ENCODE results near the gene TP53RK. TPM values are rescaled to one million over a fixed set of nuclear protein-coding genes. Genes with fewer than 3 reads are reported as not detected.
"Not testable (repeated sequence)": the region's sequence is repeated elsewhere in the genome, so short reads cannot be mapped to it uniquely, and the experiment has no call there.

Gene TP53RK
- polyA plus RNA-seq, 2 donors: 8.0 to 9.9 TPM

- WGBS, 2 donors: 77 to 86% methylated on average over 5 of the region's 5 CpGs
- peaks cover 0 to 3% of the 10 kb centered on the region in 2 donors for H3K36me3 ChIP-seq (ENCODE audit: control insufficient read depth in 2 of 2, insufficient read depth in 2 of 2, low read length in 1 of 2)
- H3K27me3 ChIP-seq (ENCODE audit: control insufficient read depth in 1 of 2, insufficient read depth in 2 of 2, low read length in 2 of 2): no peaks in the 10 kb centered on the region
- H3K9me3 ChIP-seq (ENCODE audit: control insufficient read depth in 2 of 2, insufficient read depth in 1 of 2, low read depth in 1 of 2, low read length in 1 of 2): peaks cover 0 to under 1% of the 10 kb centered on the region in 2 donors
- H3K4me1 ChIP-seq (ENCODE audit: control insufficient read depth in 2 of 2, insufficient read depth in 2 of 2, low read length in 1 of 2): no peaks in the 10 kb centered on the region
- no peak overlapping the region for H3K4me3 ChIP-seq (ENCODE audit: low read depth in 1 of 2, low read length in 2 of 2)
- no peak overlapping the region for H3K27ac ChIP-seq (ENCODE audit: low read depth in 2 of 2, low read length in 1 of 2)
These were observed 11.6 kb downstream of the TP53RK start for GRCh38 chr20:46677608-46678007.

- not testable (repeated sequence) for H3K27ac ChIP-seq (ENCODE audit: low read depth in 2 of 2, low read length in 1 of 2); H3K27me3 ChIP-seq (ENCODE audit: control insufficient read depth in 1 of 2, insufficient read depth in 2 of 2, low read length in 2 of 2); H3K36me3 ChIP-seq (ENCODE audit: control insufficient read depth in 2 of 2, insufficient read depth in 2 of 2, low read length in 1 of 2); H3K9me3 ChIP-seq (ENCODE audit: control insufficient read depth in 2 of 2, insufficient read depth in 1 of 2, low read depth in 1 of 2, low read length in 1 of 2); H3K4me3 ChIP-seq (ENCODE audit: low read depth in 1 of 2, low read length in 2 of 2); H3K4me1 ChIP-seq (ENCODE audit: control insufficient read depth in 2 of 2, insufficient read depth in 2 of 2, low read length in 1 of 2)
- 88% methylated on average over 13 of the region's 14 CpGs for WGBS, 2 donors
These were observed 12.5 kb downstream of the TP53RK start for GRCh38 chr20:46676649-46677316.

- Histone ChIP-seq H3K9me3 (ENCODE audit: control insufficient read depth in 2 of 2, insufficient read depth in 1 of 2, low read depth in 1 of 2, low read length in 1 of 2) (peaks cover 2 to 6% of the 10 kb centered on the region in 2 donors), H3K4me3 (ENCODE audit: low read depth in 1 of 2, low read length in 2 of 2) (no peak overlapping the region), H3K27me3 (ENCODE audit: control insufficient read depth in 1 of 2, insufficient read depth in 2 of 2, low read length in 2 of 2) (no peaks in the 10 kb centered on the region), H3K27ac (ENCODE audit: low read depth in 2 of 2, low read length in 1 of 2) (no peak overlapping the region), H3K4me1 (ENCODE audit: control insufficient read depth in 2 of 2, insufficient read depth in 2 of 2, low read length in 1 of 2) (no peaks in the 10 kb centered on the region), H3K36me3 (ENCODE audit: control insufficient read depth in 2 of 2, insufficient read depth in 2 of 2, low read length in 1 of 2) (no peaks in the 10 kb centered on the region)
- WGBS, 2 donors: 69 to 82% methylated on average over 14 of the region's 14 CpGs
These were observed 14.8 kb downstream of the TP53RK start for GRCh38 chr20:46674253-46675083.

GRCh38 chr20:46673394-46674252, 15.6 kb downstream of the TP53RK start:
- H3K4me1 ChIP-seq (ENCODE audit: control insufficient read depth in 2 of 2, insufficient read depth in 2 of 2, low read length in 1 of 2): no peaks in the 10 kb centered on the region
- WGBS, 2 donors: 82 to 86% methylated on average over 11 of the region's 11 CpGs
- H3K4me3 ChIP-seq (ENCODE audit: low read depth in 1 of 2, low read length in 2 of 2): no peak overlapping the region
- peaks cover 2 to 6% of the 10 kb centered on the region in 2 donors for H3K9me3 ChIP-seq (ENCODE audit: control insufficient read depth in 2 of 2, insufficient read depth in 1 of 2, low read depth in 1 of 2, low read length in 1 of 2)
- no peaks in the 10 kb centered on the region for H3K36me3 ChIP-seq (ENCODE audit: control insufficient read depth in 2 of 2, insufficient read depth in 2 of 2, low read length in 1 of 2)
- no peak overlapping the region for H3K27ac ChIP-seq (ENCODE audit: low read depth in 2 of 2, low read length in 1 of 2)
- H3K27me3 ChIP-seq (ENCODE audit: control insufficient read depth in 1 of 2, insufficient read depth in 2 of 2, low read length in 2 of 2): no peaks in the 10 kb centered on the region

GRCh38 chr20:46672543-46673148, 16.6 kb downstream of the TP53RK start:
- Histone ChIP-seq H3K4me1 (ENCODE audit: control insufficient read depth in 2 of 2, insufficient read depth in 2 of 2, low read length in 1 of 2) (no peaks in the 10 kb centered on the region), H3K9me3 (ENCODE audit: control insufficient read depth in 2 of 2, insufficient read depth in 1 of 2, low read depth in 1 of 2, low read length in 1 of 2) (peaks cover 2 to 6% of the 10 kb centered on the region in 2 donors), H3K36me3 (ENCODE audit: control insufficient read depth in 2 of 2, insufficient read depth in 2 of 2, low read length in 1 of 2) (no peaks in the 10 kb centered on the region), H3K4me3 (ENCODE audit: low read depth in 1 of 2, low read length in 2 of 2) (no peak overlapping the region), H3K27me3 (ENCODE audit: control insufficient read depth in 1 of 2, insufficient read depth in 2 of 2, low read length in 2 of 2) (no peaks in the 10 kb centered on the region), H3K27ac (ENCODE audit: low read depth in 2 of 2, low read length in 1 of 2) (no peak overlapping the region)
- WGBS, 2 donors: 91 to 95% methylated on average over 5 of the region's 5 CpGs

GRCh38 chr20:46671866-46672542, 17.2 kb downstream of the TP53RK start:
- Histone ChIP-seq H3K36me3 (ENCODE audit: control insufficient read depth in 2 of 2, insufficient read depth in 2 of 2, low read length in 1 of 2) (no peaks in the 10 kb centered on the region), H3K27me3 (ENCODE audit: control insufficient read depth in 1 of 2, insufficient read depth in 2 of 2, low read length in 2 of 2) (no peaks in the 10 kb centered on the region), H3K27ac (ENCODE audit: low read depth in 2 of 2, low read length in 1 of 2) (no peak overlapping the region), H3K4me3 (ENCODE audit: low read depth in 1 of 2, low read length in 2 of 2) (no peak overlapping the region), H3K9me3 (ENCODE audit: control insufficient read depth in 2 of 2, insufficient read depth in 1 of 2, low read depth in 1 of 2, low read length in 1 of 2) (peaks cover 2 to 6% of the 10 kb centered on the region in 2 donors), H3K4me1 (ENCODE audit: control insufficient read depth in 2 of 2, insufficient read depth in 2 of 2, low read length in 1 of 2) (no peaks in the 10 kb centered on the region)
- WGBS, 2 donors: 90 to 97% methylated on average over 3 of the region's 3 CpGs

- H3K27ac ChIP-seq (ENCODE audit: low read depth in 2 of 2, low read length in 1 of 2): no peak overlapping the region
- no peak overlapping the region for H3K4me3 ChIP-seq (ENCODE audit: low read depth in 1 of 2, low read length in 2 of 2)
- peaks cover 2 to 6% of the 10 kb centered on the region in 2 donors for H3K9me3 ChIP-seq (ENCODE audit: control insufficient read depth in 2 of 2, insufficient read depth in 1 of 2, low read depth in 1 of 2, low read length in 1 of 2)
- 73 to 79% methylated on average over 3 of the region's 3 CpGs for WGBS, 2 donors
- no peaks in the 10 kb centered on the region for H3K27me3 ChIP-seq (ENCODE audit: control insufficient read depth in 1 of 2, insufficient read depth in 2 of 2, low read length in 2 of 2)
- no peaks in the 10 kb centered on the region for H3K4me1 ChIP-seq (ENCODE audit: control insufficient read depth in 2 of 2, insufficient read depth in 2 of 2, low read length in 1 of 2)
- H3K36me3 ChIP-seq (ENCODE audit: control insufficient read depth in 2 of 2, insufficient read depth in 2 of 2, low read length in 1 of 2): no peaks in the 10 kb centered on the region
These were observed 18.4 kb downstream of the TP53RK start for GRCh38 chr20:46670585-46671584.

GRCh38 chr20:46670228-46670584, 19.0 kb downstream of the TP53RK start:
- Histone ChIP-seq H3K27ac (ENCODE audit: low read depth in 2 of 2, low read length in 1 of 2) (no peak overlapping the region), H3K4me3 (ENCODE audit: low read depth in 1 of 2, low read length in 2 of 2) (no peak overlapping the region), H3K27me3 (ENCODE audit: control insufficient read depth in 1 of 2, insufficient read depth in 2 of 2, low read length in 2 of 2) (no peaks in the 10 kb centered on the region), H3K36me3 (ENCODE audit: control insufficient read depth in 2 of 2, insufficient read depth in 2 of 2, low read length in 1 of 2) (no peaks in the 10 kb centered on the region), H3K9me3 (ENCODE audit: control insufficient read depth in 2 of 2, insufficient read depth in 1 of 2, low read depth in 1 of 2, low read length in 1 of 2) (peaks cover 2 to 6% of the 10 kb centered on the region in 2 donors), H3K4me1 (ENCODE audit: control insufficient read depth in 2 of 2, insufficient read depth in 2 of 2, low read length in 1 of 2) (no peaks in the 10 kb centered on the region)
- 80 to 92% methylated on average over 2 of the region's 2 CpGs for WGBS, 2 donors

Data from esophagus (tissue), 2 donors.